ENCODE measurements around the gene TEX55.
"Not testable (repeated sequence)": the region's sequence is repeated elsewhere in the genome, so short reads cannot be mapped to it uniquely, and the experiment has no call there.

The TEX55 gene

DNA sequence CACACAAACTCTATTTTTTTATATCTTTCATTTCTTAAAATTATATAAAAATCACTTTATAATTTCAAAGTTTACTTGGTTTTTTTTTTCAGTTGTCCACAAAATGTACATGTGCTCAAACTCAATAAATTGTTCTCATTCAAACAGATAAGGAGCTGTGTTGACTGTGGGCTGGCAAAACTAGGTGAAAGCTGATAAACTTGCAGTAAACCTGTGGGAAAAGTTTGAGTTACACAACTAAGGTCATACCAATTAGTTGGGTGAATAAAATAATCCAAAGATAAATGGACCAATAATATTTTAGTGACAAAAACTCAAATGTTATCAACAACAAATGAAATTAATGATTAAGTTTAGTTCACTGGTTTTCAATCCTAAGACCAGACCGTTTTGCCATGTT is 14.8 kb downstream of the TEX55 start:
- H3F3A ChIP-seq (ENCODE audit: control insufficient read depth, insufficient read depth) = no peaks in the 10 kb centered on the region
- H3K79me2 ChIP-seq (ENCODE audit: control insufficient read depth, low read length) = no peaks in the 10 kb centered on the region
- H3K36me3 ChIP-seq (ENCODE audit: control insufficient read depth, low read length) = no peaks in the 10 kb centered on the region
- H3K27me3 ChIP-seq (ENCODE audit: control insufficient read depth, low read length) = no peaks in the 10 kb centered on the region
- no peaks in the 10 kb centered on the region for H4K20me1 ChIP-seq (ENCODE audit: control insufficient read depth, insufficient read depth, low read depth, low read length)
- TF ChIP-seq EZH2phosphoT487 (IDR thresholded peaks at IDR 0.05; ENCODE audit: borderline replicate concordance, low read length) = no peak
- TF ChIP-seq CTCF (IDR thresholded peaks at IDR 0.05; ENCODE audit: low read depth, low read length, poor library complexity, severe bottlenecking) = no peak
- H3K9me2 ChIP-seq (replicated peaks; ENCODE audit: control insufficient read depth, low read length) = no peaks in the 10 kb centered on the region
- no peak overlapping the region for H3K4me2 ChIP-seq (ENCODE audit: low read length)
- no peak overlapping the region for H3K27ac ChIP-seq (ENCODE audit: low read depth, low read length)
- 0 out of 2 replicates have a peak, but pooled peaks cover 7% of the 10 kb centered on the region for H3K9me3 ChIP-seq (ENCODE audit: control insufficient read depth, insufficient read depth, low read length)
- H3K4me1 ChIP-seq (ENCODE audit: control insufficient read depth, low read length) = peaks cover 3% of the 10 kb centered on the region; the same call in 1 of the 2 replicates
- no peak overlapping the region for H3K4me3 ChIP-seq (ENCODE audit: low read length)

GRCh38 chr3:119161240-119161639 is 15.3 kb downstream of the TEX55 start:
- Histone ChIP-seq H4K20me1 (ENCODE audit: control insufficient read depth, insufficient read depth, low read depth, low read length) (no peaks in the 10 kb centered on the region), H3K27me3 (ENCODE audit: control insufficient read depth, low read length) (no peaks in the 10 kb centered on the region), H3F3A (ENCODE audit: control insufficient read depth, insufficient read depth) (no peaks in the 10 kb centered on the region), H3K4me1 (ENCODE audit: control insufficient read depth, low read length) (peaks cover 3% of the 10 kb centered on the region; the same call in 1 of the 2 replicates), H3K9me2 (replicated peaks; ENCODE audit: control insufficient read depth, low read length) (no peaks in the 10 kb centered on the region), H3K4me2 (ENCODE audit: low read length) (no peak overlapping the region), H3K79me2 (ENCODE audit: control insufficient read depth, low read length) (no peaks in the 10 kb centered on the region), H3K27ac (ENCODE audit: low read depth, low read length) (no peak overlapping the region), H3K9me3 (ENCODE audit: control insufficient read depth, insufficient read depth, low read length) (0 out of 2 replicates have a peak, but pooled peaks cover 3% of the 10 kb centered on the region), H3K4me3 (ENCODE audit: low read length) (no peak overlapping the region), H3K36me3 (ENCODE audit: control insufficient read depth, low read length) (no peaks in the 10 kb centered on the region)
- no peak for TF ChIP-seq CTCF (IDR thresholded peaks at IDR 0.05; ENCODE audit: low read depth, low read length, poor library complexity, severe bottlenecking)
- TF ChIP-seq EZH2phosphoT487 (IDR thresholded peaks at IDR 0.05; ENCODE audit: borderline replicate concordance, low read length) = no peak

DNA sequence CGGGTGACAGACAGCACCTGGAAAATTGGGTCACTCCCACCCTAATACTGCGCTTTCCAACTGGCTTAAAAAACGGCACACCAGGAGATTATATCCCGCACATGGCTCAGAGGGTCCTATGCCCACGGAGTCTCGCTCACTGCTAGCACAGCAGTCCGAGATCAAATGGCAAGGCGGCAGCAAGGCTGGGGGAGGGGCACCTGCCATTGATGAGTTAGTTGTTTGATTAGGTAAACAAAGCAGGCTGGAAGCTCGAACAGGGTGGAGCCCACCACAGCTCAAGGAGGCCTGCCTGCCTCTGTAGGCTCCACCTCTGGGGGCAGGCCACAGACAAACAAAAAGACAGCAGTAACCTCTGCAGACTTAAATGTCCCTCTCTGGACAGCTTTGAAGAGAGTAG is 18.8 kb downstream of the TEX55 start:
- not testable (repeated sequence) for H3K4me1 ChIP-seq (ENCODE audit: control insufficient read depth, low read length); H3K27me3 ChIP-seq (ENCODE audit: control insufficient read depth, low read length); H3K4me3 ChIP-seq (ENCODE audit: low read length); H3K79me2 ChIP-seq (ENCODE audit: control insufficient read depth, low read length); H3K4me2 ChIP-seq (ENCODE audit: low read length); H3K9me3 ChIP-seq (ENCODE audit: control insufficient read depth, insufficient read depth, low read length); H3F3A ChIP-seq (ENCODE audit: control insufficient read depth, insufficient read depth); H4K20me1 ChIP-seq (ENCODE audit: control insufficient read depth, insufficient read depth, low read depth, low read length); H3K27ac ChIP-seq (ENCODE audit: low read depth, low read length); H3K36me3 ChIP-seq (ENCODE audit: control insufficient read depth, low read length); H3K9me2 ChIP-seq (replicated peaks; ENCODE audit: control insufficient read depth, low read length)

GRCh38 chr3:119170821-119171220 is 24.9 kb downstream of the TEX55 start:
- H3K9me3 ChIP-seq (ENCODE audit: control insufficient read depth, insufficient read depth, low read length) = no peaks in the 10 kb centered on the region
- H3K4me2 ChIP-seq (ENCODE audit: low read length) = no peak overlapping the region
- H3K27ac ChIP-seq (ENCODE audit: low read depth, low read length) = no peak overlapping the region
- no peak overlapping the region for H3K4me3 ChIP-seq (ENCODE audit: low read length)
- TF ChIP-seq EZH2phosphoT487 (IDR thresholded peaks at IDR 0.05; ENCODE audit: borderline replicate concordance, low read length) (no peak), CTCF (IDR thresholded peaks at IDR 0.05; ENCODE audit: low read depth, low read length, poor library complexity, severe bottlenecking) (no peak)
- H4K20me1 ChIP-seq (ENCODE audit: control insufficient read depth, insufficient read depth, low read depth, low read length) = no peaks in the 10 kb centered on the region
- H3K9me2 ChIP-seq (replicated peaks; ENCODE audit: control insufficient read depth, low read length) = no peaks in the 10 kb centered on the region
- H3K79me2 ChIP-seq (ENCODE audit: control insufficient read depth, low read length) = no peaks in the 10 kb centered on the region
- no peaks in the 10 kb centered on the region for H3K36me3 ChIP-seq (ENCODE audit: control insufficient read depth, low read length)
- no peaks in the 10 kb centered on the region for H3F3A ChIP-seq (ENCODE audit: control insufficient read depth, insufficient read depth)
- no peaks in the 10 kb centered on the region for H3K27me3 ChIP-seq (ENCODE audit: control insufficient read depth, low read length)
- no peaks in the 10 kb centered on the region for H3K4me1 ChIP-seq (ENCODE audit: control insufficient read depth, low read length)
